DMS114 treated with DMSO at 0.1 percent for 48 hours (cell line): ENCODE results near the gene CXADR.

ENCODE experiments used
- DNase-seq: peaks from one replicate; lab custom pipeline; 2025; ENCODE audit not compliant: unreplicated experiment; lab: John Stamatoyannopoulos, UW

The CXADR gene

DNA sequence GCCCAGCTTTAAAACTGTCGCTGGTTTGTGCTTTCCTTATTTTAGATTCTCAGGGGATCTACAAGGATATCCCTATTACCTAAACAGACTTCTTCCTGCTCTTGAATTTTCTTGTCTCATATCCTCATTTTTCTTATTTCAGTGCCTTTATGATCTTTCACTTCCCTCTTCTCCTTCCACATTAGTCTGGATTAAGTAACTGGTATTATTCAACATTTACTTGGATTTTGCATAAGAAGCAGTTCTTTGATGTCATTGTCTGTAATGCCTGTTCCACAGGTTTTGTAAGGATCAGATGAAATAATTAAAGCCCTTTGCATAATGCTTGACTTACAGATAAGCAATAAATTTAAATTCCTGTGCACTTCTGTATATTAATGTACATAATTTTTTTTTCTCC lies 26.5 kb downstream of the CXADR start:
- DNase-seq: no peak

DNA sequence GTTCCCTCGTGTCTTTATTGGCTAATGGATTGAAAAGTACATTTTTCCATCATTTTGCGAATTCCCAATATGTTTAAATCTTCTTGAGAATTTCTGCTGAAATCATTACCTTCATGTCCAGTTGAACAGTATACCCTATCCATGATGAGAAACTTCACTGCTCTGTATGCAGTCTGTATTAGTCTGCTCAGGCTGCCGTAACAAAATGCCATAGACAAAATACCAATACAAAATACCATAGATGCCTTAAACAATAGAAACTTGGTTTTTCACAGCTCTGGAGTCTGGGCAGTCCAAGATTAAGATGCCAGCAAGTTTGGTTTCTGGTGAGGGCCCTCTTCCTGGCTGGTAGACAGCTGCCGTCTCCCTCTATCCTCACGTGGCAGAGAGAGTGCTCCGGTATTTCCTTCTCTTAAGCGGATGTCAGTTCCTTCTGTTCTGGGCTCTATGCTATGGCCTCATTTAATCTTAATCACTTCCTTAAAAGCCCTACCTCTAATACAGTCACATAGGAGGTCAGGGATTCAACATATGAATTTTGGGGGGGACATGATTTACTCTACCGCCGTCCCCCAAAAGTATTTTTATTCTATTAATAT lies 27.0 kb downstream of the CXADR start:
- DNase-seq: no peak

DNA sequence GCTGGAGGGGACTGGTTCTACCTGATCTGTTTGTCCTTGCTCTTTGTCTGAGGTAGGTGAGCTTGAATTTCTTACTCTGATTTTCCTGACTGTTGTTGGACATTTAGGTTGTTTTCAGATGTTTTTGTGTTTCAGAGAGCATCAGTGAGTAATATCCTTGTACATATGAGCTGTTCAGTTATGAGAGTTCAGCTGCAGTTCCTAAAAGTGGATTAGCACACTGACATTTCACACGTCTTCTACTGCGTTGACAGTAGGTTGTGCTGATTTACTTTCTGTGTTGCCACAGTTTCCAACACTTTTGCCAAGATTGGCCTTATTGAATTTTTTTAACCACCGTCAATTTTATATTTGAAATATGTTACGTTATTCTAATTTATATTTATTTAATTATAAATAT lies 27.7 kb downstream of the CXADR start:
- DNase-seq: no peak

DNA sequence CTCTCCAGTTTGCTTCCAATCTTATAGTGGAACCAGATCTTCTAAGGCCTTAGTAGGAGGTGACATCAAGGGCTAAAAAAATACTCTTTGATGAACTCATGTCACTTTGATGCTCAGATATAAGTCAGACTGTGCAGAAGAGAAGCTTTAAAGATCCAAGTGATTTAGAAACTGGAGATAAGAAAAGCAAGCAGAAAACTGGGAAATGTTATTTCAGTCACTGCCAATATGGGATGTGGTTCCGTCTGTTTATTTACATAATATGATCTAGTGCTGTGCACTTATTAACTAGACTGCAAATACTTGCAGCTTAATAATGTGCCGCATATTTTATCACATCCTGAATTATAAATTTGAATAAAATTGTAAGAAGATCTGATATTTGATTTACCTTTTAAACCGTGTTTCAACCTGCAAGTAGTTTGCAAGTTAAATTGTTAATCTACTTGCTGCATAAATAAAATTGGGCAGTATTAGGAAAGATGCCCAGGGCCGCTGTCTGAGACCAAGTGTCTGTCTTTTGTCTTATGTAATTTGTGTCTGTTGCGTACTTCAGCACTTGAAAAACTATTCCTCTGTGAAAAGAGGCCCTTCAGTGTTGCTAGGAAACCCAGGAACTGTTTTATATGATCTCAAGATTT lies 29.6 kb downstream of the CXADR start:
- DNase-seq: no peak

DNA sequence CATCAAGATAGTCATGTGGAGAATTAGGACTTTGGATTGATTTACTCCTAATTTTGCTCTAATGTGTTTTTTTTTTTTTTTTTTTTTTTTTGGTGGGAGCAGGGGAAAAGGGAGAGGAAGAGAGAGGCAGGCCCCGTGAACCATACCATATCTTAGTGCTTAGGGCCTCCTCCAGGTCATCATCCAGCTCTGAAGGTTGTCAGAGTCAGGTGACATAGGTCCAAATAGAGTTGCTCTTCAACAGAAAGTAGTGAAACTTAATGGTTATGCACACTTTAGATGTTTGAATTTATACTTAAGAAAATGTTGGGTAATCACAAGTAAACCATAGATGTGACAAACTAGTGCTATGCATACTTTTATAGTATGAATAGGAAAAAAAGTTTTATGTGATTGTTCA lies 32.2 kb downstream of the CXADR start:
- no peak for DNase-seq

- DNase-seq: no peak
Observed at GRCh38 chr21:17548262-17548661, 35.4 kb downstream of the CXADR start.

- DNase-seq: no peak
Observed at GRCh38 chr21:17550671-17551308, 37.9 kb downstream of the CXADR start.

DNA sequence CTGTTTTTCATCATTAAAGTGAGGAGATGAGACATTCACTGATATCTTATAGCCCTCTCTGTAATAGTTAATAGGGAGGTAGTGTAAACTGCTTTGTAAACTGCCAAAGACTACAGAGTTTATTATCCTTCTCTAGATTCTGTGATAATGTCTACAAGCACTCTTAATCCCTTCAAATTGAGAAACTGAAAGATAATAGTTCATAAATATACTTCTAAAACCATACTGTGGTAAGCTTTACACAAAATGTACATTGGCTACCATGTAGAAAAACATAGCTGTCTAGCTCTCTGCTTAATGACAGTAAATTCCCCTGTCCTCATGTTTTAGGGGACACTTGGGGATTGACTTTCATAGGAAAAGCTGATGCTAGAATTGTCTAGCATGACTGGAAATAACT lies 39.6 kb downstream of the CXADR start:
- no peak for DNase-seq

- DNase-seq: no peak
Observed at GRCh38 chr21:17554120-17554519, 41.3 kb downstream of the CXADR start.

DNA sequence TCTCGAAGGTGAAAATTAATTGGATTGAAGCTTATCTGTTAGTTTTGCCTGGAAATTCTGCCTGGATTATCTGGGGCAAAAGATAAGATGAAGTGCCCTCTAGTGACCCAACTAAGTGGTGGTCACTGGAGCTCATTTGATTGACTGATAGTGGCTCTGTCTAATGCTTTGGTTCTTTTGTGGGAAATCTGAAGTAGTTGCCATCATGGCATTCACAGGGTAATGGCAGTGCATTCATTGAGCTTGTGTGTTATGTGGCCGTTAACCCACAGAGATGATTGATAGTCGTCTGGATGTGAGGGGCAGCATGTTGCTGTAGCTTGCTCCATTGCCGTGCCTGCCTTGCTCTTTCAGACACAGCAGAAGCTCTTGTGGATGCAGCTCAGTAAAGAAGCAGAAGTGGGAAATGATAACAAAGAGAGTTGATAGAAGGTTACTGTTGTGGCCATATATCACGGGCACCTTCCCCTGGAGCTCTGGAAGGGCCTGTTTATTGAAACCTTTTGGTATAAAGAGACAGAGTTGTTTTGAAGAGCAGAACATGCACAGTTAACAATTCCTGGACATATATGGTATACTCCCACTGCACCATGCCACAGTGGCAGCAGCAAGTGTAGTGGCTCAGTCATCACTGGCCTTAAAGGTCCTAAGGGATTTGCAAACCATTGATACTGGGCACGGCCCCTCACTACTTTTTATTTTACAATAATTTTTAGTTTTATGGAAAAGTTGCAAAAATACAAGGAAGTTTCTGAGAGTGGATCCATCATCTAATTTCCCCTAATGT lies 42.0 kb downstream of the CXADR start:
- DNase-seq: no peak

DNA sequence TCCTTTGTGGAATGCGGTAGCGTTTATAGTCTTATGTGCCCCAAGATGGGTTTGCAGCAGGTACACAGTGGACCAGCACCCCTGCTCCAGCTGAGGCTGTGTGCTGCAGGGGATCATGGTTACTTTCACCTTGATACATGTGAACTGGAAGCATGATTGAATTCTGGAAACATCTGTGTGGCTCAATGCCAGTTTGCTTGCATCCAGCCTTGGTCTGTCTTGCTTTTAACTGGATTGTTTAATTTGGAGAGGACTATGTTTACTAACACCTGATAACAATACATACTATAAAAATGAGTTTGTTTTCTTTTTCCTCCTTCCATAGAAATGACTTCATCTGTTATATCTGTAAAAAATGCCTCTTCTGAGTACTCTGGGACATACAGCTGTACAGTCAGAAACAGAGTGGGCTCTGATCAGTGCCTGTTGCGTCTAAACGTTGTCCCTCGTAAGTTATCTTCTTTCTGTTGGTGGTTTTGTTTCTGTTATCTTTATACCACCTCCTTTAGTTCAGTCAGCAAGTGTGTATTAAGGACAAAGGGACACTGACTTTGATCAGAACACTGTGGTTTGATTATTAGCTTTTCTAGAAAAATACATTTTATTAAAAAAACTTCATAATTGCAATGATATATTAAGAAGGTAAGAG lies 47.7 kb downstream of the CXADR start:
- no peak for DNase-seq

DNA sequence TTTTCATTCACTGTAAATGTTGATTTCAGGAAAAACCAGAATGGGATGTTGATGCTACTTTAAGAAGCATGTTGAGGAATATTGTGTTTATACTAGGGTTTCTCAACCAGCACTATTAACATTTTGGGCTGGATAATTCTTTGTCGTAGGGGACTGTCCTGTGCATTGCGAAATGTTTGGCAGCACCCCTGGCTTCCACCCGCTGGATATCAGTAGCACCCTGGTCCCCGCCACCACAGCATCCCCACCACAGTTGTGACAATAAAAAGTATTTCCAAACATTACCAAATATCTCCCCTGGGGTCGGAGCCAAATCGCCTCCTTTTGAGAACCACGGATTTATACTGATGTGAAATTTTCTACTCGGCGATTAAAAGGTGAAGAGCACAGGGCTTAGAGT lies 57.9 kb downstream of the CXADR start:
- no peak for DNase-seq

DNA sequence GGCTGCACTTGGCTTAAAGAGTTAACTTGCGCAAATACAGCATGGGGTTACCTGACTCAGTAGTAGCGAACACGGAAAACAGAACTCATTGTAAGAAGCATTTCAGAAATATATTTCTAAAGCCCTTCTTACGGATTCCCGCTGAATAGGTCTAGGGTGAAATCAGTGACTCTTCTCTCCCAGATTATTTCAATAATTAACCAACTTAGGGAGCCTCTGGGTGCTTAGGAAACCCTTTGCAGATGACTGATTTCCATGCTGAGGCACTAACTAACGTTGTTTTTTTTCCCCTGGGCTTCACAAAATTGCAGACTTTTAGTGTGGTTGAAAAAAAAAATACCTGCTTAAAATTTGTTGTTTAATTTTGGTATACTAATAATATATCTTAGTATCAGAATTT lies 59.6 kb downstream of the CXADR start:
- no peak for DNase-seq

DNA sequence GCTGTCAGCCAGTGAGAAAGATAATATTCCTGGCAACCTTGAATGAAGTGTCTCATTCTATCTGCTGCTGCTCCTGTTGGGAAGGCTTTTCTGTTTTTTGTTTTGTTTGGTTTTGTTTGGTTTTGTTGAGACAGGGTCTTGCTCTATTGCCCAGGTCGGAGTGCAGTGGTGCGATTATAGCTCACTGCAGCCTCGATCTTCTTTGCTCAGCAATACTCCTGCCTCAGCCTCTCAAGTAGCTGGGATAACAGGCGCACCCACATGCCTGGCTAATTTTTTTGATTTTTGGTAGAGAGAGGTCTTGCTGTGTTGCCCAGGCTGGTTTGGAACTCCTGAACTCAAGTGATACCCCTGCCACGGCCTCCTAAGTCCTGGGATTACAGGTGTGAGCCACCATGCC lies 62.2 kb downstream of the CXADR start:
- DNase-seq: no peak

DNA sequence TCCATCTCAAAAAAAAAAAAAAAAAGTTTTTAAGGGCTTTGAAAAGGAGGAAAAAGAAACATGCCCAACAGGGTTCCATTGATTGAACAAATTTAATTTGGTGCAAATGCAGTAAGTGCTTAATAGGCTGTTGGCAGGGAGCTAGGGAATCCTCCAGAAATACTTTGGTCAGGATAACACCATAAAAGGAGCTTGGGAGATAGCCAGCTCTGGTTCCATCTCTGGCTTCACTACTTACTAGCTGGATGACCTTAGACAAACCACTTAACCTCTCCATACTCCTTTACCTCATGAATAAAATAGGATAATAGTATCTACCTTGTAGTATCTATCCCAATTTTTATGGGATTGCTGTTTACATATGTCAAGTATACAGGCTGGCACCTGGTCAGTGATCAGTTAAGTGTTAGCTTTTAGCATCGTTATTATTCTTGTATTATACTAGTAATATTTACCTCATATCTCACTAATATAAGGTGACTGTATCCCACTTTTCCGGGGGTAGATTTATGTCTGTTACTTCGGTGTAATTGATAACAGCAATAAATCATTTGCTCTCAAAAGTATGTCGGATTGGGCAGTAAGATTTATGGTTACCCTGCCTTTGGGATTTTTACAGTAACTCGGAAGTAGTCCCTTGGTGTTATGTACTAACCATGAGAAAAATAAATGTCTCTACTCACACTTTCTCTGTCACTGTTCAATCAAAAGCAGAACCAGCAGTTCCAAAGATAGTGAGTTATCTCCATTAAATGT lies 63.4 kb downstream of the CXADR start:
- DNase-seq: no peak

DNA sequence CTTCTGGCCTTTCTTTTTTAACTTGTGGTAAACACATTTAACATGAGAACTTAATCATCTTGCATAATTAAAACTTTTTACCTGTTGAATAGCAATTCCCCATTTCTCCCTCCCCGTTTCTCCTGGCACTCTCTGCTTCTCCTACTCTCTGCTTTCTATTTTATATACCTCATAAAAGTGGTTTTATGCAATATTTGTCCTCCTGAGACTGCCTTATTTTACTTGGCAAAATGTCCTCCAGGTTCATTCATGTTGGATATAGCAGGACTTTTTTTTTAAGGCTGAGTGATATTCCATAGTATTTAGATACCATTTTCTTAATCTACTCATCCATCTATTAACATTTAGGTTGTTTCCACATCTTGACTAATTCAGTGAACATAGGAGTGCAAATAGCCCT lies 64.9 kb downstream of the CXADR start:
- DNase-seq: no peak

DNA sequence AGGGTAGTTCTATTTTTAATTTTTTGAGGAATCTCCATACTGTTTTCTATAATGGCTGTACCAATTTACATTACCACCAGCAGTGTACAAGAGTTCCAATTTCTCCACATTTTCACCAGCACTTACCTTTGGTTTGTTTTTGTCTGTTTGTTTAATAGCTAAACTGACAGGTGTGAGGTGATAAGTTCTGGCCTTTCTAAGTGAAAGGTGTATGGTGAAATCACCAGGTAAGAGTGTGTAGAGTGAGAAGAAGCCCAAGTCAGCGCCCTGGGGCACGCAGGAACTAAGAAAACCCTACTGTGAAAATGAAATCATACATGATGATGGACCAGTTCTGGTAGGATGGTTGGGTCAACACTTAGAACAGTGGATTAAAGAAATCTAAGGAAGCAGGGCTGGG lies 65.3 kb downstream of the CXADR start:
- DNase-seq: no peak

DNA sequence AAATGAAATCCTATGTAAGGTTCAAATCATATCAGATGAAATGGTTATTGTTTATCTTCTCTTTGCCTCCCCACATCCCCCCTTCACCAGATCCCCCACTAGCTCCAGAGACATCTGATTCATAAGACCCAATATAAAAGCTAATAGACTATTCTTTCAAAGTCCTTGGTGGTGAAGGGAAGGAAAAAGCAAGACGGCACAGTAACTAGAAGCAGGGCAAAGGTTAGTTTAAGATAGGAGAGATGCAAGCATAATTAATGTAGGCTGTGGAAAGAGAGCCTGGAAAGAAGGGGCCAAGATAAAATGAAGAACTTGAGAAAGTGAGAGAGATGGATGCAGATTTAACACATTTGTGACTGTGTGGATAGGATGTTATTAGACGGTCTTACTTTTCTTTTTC lies 66.0 kb downstream of the CXADR start:
- no peak for DNase-seq

- DNase-seq: no peak
Observed at GRCh38 chr21:17580319-17580718, 67.5 kb downstream of the CXADR start.

DNA sequence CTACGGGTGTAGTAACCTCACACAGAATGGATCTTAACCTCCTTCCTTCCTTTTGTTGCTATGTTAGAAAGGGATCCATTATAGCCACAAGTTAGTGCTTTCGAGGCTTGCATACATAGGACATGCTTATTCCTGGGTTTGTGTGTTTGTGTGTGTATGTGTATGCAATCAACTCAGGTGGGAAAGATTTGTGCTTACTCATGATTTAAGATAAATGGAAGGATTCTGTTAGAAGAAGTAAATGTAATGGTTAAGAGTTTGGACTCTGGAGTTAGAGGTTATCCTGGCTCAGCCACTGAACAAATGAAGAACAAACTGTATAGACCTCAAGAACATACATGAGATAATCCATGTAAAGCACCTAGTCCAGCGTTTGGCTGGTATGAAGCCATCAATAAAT lies 71.1 kb downstream of the CXADR start:
- no peak for DNase-seq
